B cell (primary cell): ENCODE data around the gene KHNYN.

Source experiments
- CTCF ChIP-seq: fragments of 200-600 bp; IDR thresholded peaks from one replicate; pipeline ENCODE4 v1.8.0; 2022; ENCODE audit warnings: antibody characterized with exemption, mild to moderate bottlenecking
- EZH2 ChIP-seq: IDR thresholded peaks from 2 replicates; pipeline ENCODE4 v1.6.1; 2012; ENCODE audit warnings: borderline replicate concordance, low read depth, mild to moderate bottlenecking, moderate library complexity, low read length; ENCODE audit not compliant: insufficient read depth, poor library complexity, severe bottlenecking

DNA sequence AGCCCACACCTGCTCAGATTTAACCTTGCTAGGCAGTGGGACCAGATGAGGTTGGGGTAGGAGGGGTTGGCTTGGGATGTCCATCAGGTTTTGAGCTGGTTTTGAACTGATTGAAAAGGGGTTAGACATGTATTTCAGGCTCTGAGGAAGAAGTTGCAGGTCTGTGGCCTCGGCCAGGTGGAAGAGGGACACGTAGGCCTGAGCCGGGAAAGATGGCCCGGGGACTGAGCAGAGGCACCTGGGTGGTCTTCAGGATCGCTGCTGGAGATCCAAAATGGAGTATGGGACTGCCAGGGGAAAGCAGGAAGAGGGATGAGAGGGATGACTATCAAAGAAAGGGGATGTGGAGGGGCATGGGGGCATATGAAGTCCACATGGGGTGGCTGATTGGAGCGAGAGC lies 23.3 kb upstream of the KHNYN start:
- TF ChIP-seq CTCF (no peak), EZH2 (no peak)
